ENCODE measurements around the gene COL20A1. TPM values are rescaled to one million over a fixed set of nuclear protein-coding genes. Genes with fewer than 3 reads are reported as not detected.

Gene COL20A1
- total and polyA plus RNA-seq, 2 of the 13 experiments (the other 11 are each of a cell fraction or from before 2014, with no cell fraction given) = not detected

- TF ChIP-seq ZNF280D (CRISPR knock-in tag; IDR thresholded peaks at IDR 0.05) = no peak
- no peak for TF ChIP-seq NFRKB (IDR thresholded peaks at IDR 0.05)
- TF ChIP-seq, protein P1, sequence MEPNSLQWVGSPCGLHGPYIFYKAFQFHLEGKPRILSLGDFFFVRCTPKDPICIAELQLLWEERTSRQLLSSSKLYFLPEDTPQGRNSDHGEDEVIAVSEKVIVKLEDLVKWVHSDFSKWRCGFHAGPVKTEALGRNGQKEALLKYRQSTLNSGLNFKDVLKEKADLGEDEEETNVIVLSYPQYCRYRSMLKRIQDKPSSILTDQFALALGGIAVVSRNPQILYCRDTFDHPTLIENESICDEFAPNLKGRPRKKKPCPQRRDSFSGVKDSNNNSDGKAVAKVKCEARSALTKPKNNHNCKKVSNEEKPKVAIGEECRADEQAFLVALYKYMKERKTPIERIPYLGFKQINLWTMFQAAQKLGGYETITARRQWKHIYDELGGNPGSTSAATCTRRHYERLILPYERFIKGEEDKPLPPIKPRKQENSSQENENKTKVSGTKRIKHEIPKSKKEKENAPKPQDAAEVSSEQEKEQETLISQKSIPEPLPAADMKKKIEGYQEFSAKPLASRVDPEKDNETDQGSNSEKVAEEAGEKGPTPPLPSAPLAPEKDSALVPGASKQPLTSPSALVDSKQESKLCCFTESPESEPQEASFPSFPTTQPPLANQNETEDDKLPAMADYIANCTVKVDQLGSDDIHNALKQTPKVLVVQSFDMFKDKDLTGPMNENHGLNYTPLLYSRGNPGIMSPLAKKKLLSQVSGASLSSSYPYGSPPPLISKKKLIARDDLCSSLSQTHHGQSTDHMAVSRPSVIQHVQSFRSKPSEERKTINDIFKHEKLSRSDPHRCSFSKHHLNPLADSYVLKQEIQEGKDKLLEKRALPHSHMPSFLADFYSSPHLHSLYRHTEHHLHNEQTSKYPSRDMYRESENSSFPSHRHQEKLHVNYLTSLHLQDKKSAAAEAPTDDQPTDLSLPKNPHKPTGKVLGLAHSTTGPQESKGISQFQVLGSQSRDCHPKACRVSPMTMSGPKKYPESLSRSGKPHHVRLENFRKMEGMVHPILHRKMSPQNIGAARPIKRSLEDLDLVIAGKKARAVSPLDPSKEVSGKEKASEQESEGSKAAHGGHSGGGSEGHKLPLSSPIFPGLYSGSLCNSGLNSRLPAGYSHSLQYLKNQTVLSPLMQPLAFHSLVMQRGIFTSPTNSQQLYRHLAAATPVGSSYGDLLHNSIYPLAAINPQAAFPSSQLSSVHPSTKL (CRISPR knock-in tag; IDR thresholded peaks at IDR 0.05) = 0 out of 2 replicates have a peak, but pooled peaks have one; percentile 20
- TF ChIP-seq ZFP41 (CRISPR knock-in tag; IDR thresholded peaks at IDR 0.05; ENCODE audit: borderline replicate concordance) = no peak
- peak; percentile 20; the same call in 1 of the 2 replicates for TF ChIP-seq THRA (CRISPR knock-in tag; IDR thresholded peaks at IDR 0.05; ENCODE audit: borderline replicate concordance)
- no peak for TF ChIP-seq ETV6 (CRISPR knock-in tag; conservative IDR thresholded peaks at IDR 0.05)
- no peak for TF ChIP-seq ZNF782 (CRISPR knock-in tag; IDR thresholded peaks at IDR 0.05; ENCODE audit: borderline replicate concordance)
- TF ChIP-seq YEATS4 (CRISPR knock-in tag; IDR thresholded peaks at IDR 0.05; ENCODE audit: borderline replicate concordance) = no peak
- 0 out of 2 replicates have a peak, but pooled peaks have one; percentile 18 for TF ChIP-seq FOXP4 (CRISPR knock-in tag; IDR thresholded peaks at IDR 0.05)
- no peak for TF ChIP-seq ELF3 (CRISPR knock-in tag; IDR thresholded peaks at IDR 0.05)
- TF ChIP-seq, protein P2, sequence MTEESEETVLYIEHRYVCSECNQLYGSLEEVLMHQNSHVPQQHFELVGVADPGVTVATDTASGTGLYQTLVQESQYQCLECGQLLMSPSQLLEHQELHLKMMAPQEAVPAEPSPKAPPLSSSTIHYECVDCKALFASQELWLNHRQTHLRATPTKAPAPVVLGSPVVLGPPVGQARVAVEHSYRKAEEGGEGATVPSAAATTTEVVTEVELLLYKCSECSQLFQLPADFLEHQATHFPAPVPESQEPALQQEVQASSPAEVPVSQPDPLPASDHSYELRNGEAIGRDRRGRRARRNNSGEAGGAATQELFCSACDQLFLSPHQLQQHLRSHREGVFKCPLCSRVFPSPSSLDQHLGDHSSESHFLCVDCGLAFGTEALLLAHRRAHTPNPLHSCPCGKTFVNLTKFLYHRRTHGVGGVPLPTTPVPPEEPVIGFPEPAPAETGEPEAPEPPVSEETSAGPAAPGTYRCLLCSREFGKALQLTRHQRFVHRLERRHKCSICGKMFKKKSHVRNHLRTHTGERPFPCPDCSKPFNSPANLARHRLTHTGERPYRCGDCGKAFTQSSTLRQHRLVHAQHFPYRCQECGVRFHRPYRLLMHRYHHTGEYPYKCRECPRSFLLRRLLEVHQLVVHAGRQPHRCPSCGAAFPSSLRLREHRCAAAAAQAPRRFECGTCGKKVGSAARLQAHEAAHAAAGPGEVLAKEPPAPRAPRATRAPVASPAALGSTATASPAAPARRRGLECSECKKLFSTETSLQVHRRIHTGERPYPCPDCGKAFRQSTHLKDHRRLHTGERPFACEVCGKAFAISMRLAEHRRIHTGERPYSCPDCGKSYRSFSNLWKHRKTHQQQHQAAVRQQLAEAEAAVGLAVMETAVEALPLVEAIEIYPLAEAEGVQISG (CRISPR knock-in tag; IDR thresholded peaks at IDR 0.05) = peak; percentile 14; the same call in 1 of the 2 replicates
- no peak for TF ChIP-seq ZNF572 (CRISPR knock-in tag; IDR thresholded peaks at IDR 0.05)
- TF ChIP-seq POGK (CRISPR knock-in tag; conservative IDR thresholded peaks at IDR 0.05) = no peak
Measured at GRCh38 chr20:63367446-63368055, 74.6 kb downstream of the COL20A1 start (continued).
